H9 (cell line): ENCODE measurements around the gene PLAC9. TPM values are rescaled to one million over a fixed set of nuclear protein-coding genes. Genes with fewer than 3 reads are reported as not detected.
"Not testable (repeated sequence)": the region's sequence is repeated elsewhere in the genome, so short reads cannot be mapped to it uniquely, and the experiment has no call there.

Experiments used
- DNase-seq: peaks from one replicate; pipeline ENCODE4 v3.0.0-alpha.2; 2017
- H2AFZ ChIP-seq: one replicate; pipeline ENCODE4 v1.6.1; 2013; ENCODE audit warnings: mild to moderate bottlenecking, low read length, control low read depth, moderate library complexity
- H2AK5ac ChIP-seq: 2 replicates; pipeline ENCODE4 v1.6.1; 2013; ENCODE audit warnings: low read length, control low read depth, mixed read lengths; ENCODE audit not compliant: insufficient read length
- H2BK120ac ChIP-seq: one replicate; pipeline ENCODE4 v1.6.1; 2013; ENCODE audit warnings: low read depth, mild to moderate bottlenecking, low read length, control low read depth, inconsistent platforms; ENCODE audit not compliant: poor library complexity, severe bottlenecking
- H2BK12ac ChIP-seq: 2 replicates; pipeline ENCODE4 v1.6.1; 2013; ENCODE audit warnings: low read length, control low read depth, mixed read lengths, low read depth; ENCODE audit not compliant: insufficient read length
- H2BK15ac ChIP-seq: 2 replicates; pipeline ENCODE4 v1.6.1; 2013; ENCODE audit warnings: low read depth, low read length, control low read depth
- H2BK20ac ChIP-seq: one replicate; pipeline ENCODE4 v1.6.1; 2013; ENCODE audit warnings: low read depth, mild to moderate bottlenecking, low read length, control low read depth, inconsistent platforms; ENCODE audit not compliant: poor library complexity, severe bottlenecking
- H2BK5ac ChIP-seq: 2 replicates; pipeline ENCODE4 v1.6.1; 2013; ENCODE audit warnings: low read length, control low read depth, mixed read lengths; ENCODE audit not compliant: insufficient read length
- H3K14ac ChIP-seq: 2 replicates; pipeline ENCODE4 v1.6.1; 2013; ENCODE audit warnings: low read length, control low read depth; ENCODE audit not compliant: insufficient read depth
- H3K18ac ChIP-seq: 2 replicates; pipeline ENCODE4 v1.6.1; 2013; ENCODE audit warnings: low read depth, mild to moderate bottlenecking, mixed read lengths, low read length, control low read depth; ENCODE audit not compliant: insufficient read length
- H3K23ac ChIP-seq: 2 replicates; pipeline ENCODE4 v1.6.1; 2013; ENCODE audit warnings: low read length, control low read depth, mixed read lengths, low read depth; ENCODE audit not compliant: insufficient read length
- H3K23me2 ChIP-seq: 2 replicates; pipeline ENCODE4 v1.6.1; 2013; ENCODE audit warnings: low read depth, mild to moderate bottlenecking, mixed read lengths, low read length, control low read depth; ENCODE audit not compliant: insufficient read length, poor library complexity, severe bottlenecking
- H3K27ac ChIP-seq: 2 replicates; pipeline ENCODE4 v1.5.1; 2013; ENCODE audit warnings: low read length, control low read depth, mixed read lengths, low read depth; ENCODE audit not compliant: insufficient read length
- H3K27me3 ChIP-seq: 2 replicates; pipeline ENCODE4 v1.6.1; 2013; ENCODE audit warnings: low read length, control low read depth, inconsistent platforms; ENCODE audit not compliant: insufficient read depth
- H3K4ac ChIP-seq: 2 replicates; pipeline ENCODE4 v1.6.1; 2013; ENCODE audit warnings: low read depth, mild to moderate bottlenecking, control low read depth, inconsistent platforms, low read length, moderate library complexity
- H3K4me1 ChIP-seq: 2 replicates; pipeline ENCODE4 v1.6.1; 2013; ENCODE audit warnings: low read length, control low read depth, inconsistent platforms; ENCODE audit not compliant: insufficient read depth
- H3K4me2 ChIP-seq: 2 replicates; pipeline ENCODE4 v1.6.1; 2013; ENCODE audit warnings: low read length, control low read depth, mixed read lengths; ENCODE audit not compliant: insufficient read length, insufficient read depth
- H3K56ac ChIP-seq: 2 replicates; pipeline ENCODE4 v1.6.1; 2013; ENCODE audit warnings: low read depth, mild to moderate bottlenecking, mixed read lengths, low read length, control low read depth; ENCODE audit not compliant: insufficient read length
- H3K79me1 ChIP-seq: 2 replicates; pipeline ENCODE4 v1.6.1; 2013; ENCODE audit warnings: low read depth, mild to moderate bottlenecking, moderate library complexity, low read length, control low read depth, inconsistent platforms; ENCODE audit not compliant: insufficient read depth, poor library complexity, severe bottlenecking
- H3K79me2 ChIP-seq: 2 replicates; pipeline ENCODE4 v1.6.1; 2013; ENCODE audit warnings: low read length, control low read depth, inconsistent platforms; ENCODE audit not compliant: insufficient read depth
- H3K9ac ChIP-seq: 2 replicates; pipeline ENCODE4 v1.6.1; 2013; ENCODE audit warnings: low read length, control low read depth, mixed read lengths; ENCODE audit not compliant: insufficient read length; ENCODE audit errors: extremely low read depth
- H3K9me3 ChIP-seq: one replicate; pipeline ENCODE4 v1.6.1; 2013; ENCODE audit warnings: low read depth, low read length, inconsistent platforms; ENCODE audit not compliant: control insufficient read depth
- H3T11ph ChIP-seq: one replicate; pipeline ENCODE4 v1.6.1; 2013; ENCODE audit warnings: mild to moderate bottlenecking, low read length, control low read depth, inconsistent platforms
- H4K20me1 ChIP-seq: one replicate; pipeline ENCODE4 v1.6.1; 2013; ENCODE audit not compliant: control insufficient read depth, insufficient read length, insufficient read depth
- H4K5ac ChIP-seq: 2 replicates; pipeline ENCODE4 v1.6.1; 2013; ENCODE audit warnings: low read depth, mild to moderate bottlenecking, mixed read lengths, low read length, control low read depth; ENCODE audit not compliant: insufficient read length
- H4K8ac ChIP-seq: replicated peaks from 2 replicates; pipeline ENCODE4 v1.6.1; 2013; ENCODE audit warnings: low read length, control low read depth, mixed read lengths, low read depth; ENCODE audit not compliant: insufficient read length
- H4K91ac ChIP-seq: 2 replicates; pipeline ENCODE4 v1.6.1; 2013; ENCODE audit warnings: low read depth, mild to moderate bottlenecking, moderate library complexity, mixed read lengths, low read length, control low read depth; ENCODE audit not compliant: insufficient read length
- H3K27ac Mint-ChIP-seq, 3 experiments: 2 replicates in 2 of 3; 3 replicates in 1 of 3; pipeline ENCODE4 v1.8.0; 2020 to 2021; ENCODE audit warnings: mixed read lengths in 3 of 3, mild to moderate bottlenecking in 1 of 3, moderate library complexity in 1 of 3
- H3K27me3 Mint-ChIP-seq: 2 replicates; pipeline ENCODE4 v1.8.0; 2021; ENCODE audit warnings: low read depth, mild to moderate bottlenecking, moderate library complexity, mixed read lengths
- H3K36me3 Mint-ChIP-seq, 3 experiments: 2 replicates in 2 of 3; 3 replicates in 1 of 3; pipeline ENCODE4 v1.8.0; 2020 to 2021; ENCODE audit warnings: low read depth in 3 of 3, mixed read lengths in 3 of 3; ENCODE audit not compliant: insufficient read depth in 1 of 3
- H3K4me1 Mint-ChIP-seq, 2 experiments: 2 replicates each; pipeline ENCODE4 v1.8.0; 2020; ENCODE audit warnings: mixed read lengths in 2 of 2
- H3K4me3 Mint-ChIP-seq, 2 experiments: 2 replicates in 1 of 2; 3 replicates in 1 of 2; pipeline ENCODE4 v1.8.0; 2020 to 2021; ENCODE audit warnings: mild to moderate bottlenecking in 2 of 2, mixed read lengths in 2 of 2, moderate library complexity in 1 of 2
- H3K9me3 Mint-ChIP-seq, 2 experiments: 2 replicates in 1 of 2; 3 replicates in 1 of 2; pipeline ENCODE4 v1.8.0; 2020; ENCODE audit warnings: mild to moderate bottlenecking in 2 of 2, mixed read lengths in 2 of 2, moderate library complexity in 1 of 2
- WGBS: extraction: QIAGEN DNeasy Blood & Tissue Kit; methylation state at CpG from one replicate; pipeline ENCODE4 v1.1.7; 2013; ENCODE audit warnings: missing lambda C conversion rate, low lambda C conversion rate, mixed read lengths; ENCODE audit not compliant: insufficient read length; ENCODE audit errors: extremely low coverage; 5-methylcytosine and 5-hydroxymethylcytosine counted together
- total RNA-seq: library from RNA; stranded (reverse); gene quantifications from 2 replicates; pipeline ENCODE4 v1.2.1, GENCODE V29; 2021
- TF ChIP-seq, protein P1 (sequence below): fragments of 200-600 bp; sonication (generic); conservative IDR thresholded peaks from 3 replicates; pipeline ENCODE4 v1.8.0; 2021; ENCODE audit warnings: antibody characterized with exemption, mild to moderate bottlenecking

Gene PLAC9
- total RNA-seq, 1 experiment from 2014 or later: 4.3 TPM

DNA sequence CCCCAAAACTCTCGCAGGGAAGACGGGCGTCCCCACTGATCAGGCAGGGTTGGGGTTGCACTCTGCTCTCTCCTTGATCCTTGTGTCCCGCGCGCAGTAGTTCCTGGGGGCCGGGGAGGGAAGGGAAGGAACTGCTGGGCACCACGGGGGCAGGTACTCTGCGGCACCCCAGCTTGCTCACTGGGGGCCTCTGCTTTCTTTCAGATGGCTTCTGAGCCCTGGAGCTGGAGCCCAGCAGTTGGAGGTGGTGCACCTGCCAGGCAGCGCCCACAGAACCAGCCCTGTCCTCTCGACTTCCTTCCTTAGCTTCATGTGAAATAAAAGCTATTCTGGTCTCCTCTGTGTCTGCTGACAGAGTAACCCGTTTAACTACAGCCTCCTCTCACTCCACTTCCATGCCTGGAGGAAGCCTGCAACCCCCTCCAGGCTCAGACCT is 12.2 kb downstream of the PLAC9 start:
- Mint-ChIP-seq H3K4me1 (peaks cover 7 to 17% of the 10 kb centered on the region in 2 experiments), H3K4me3 (no peak overlapping the region), H3K36me3 (peaks cover 2 to 8% (median 6%) of the 10 kb centered on the region in 3 experiments; a peak in 5 of 7 replicates), H3K27me3 (peaks cover 9% of the 10 kb centered on the region), H3K27ac (no peak overlapping the region; a peak in 2 of 7 replicates), H3K9me3 (peaks cover 2 to 5% of the 10 kb centered on the region in 2 experiments; a peak in 4 of 5 replicates)
- Histone ChIP-seq H2BK5ac (no peak overlapping the region), H3K4me1 (no peaks in the 10 kb centered on the region), H3K9me3 (no peaks in the 10 kb centered on the region), H3K4me2 (no peak overlapping the region), H2AFZ (no peak overlapping the region), H3K23ac (no peak overlapping the region), H3K27ac (no peak overlapping the region), H3T11ph (no peak overlapping the region), H4K91ac (no peak overlapping the region), H4K5ac (no peak overlapping the region), H4K8ac (no peak overlapping the region), H4K20me1 (no peaks in the 10 kb centered on the region), H2BK12ac (no peak overlapping the region), H2AK5ac (no peak overlapping the region), H2BK20ac (no peak overlapping the region), H3K23me2 (no peaks in the 10 kb centered on the region), H2BK15ac (no peak overlapping the region), H3K27me3 (no peaks in the 10 kb centered on the region), H3K18ac (no peak overlapping the region), H3K79me1 (no peaks in the 10 kb centered on the region), H3K9ac (no peak overlapping the region), H3K4ac (no peak overlapping the region), H3K56ac (no peak overlapping the region), H2BK120ac (no peak overlapping the region), H3K79me2 (no peaks in the 10 kb centered on the region), H3K14ac (no peak overlapping the region)
- DNase-seq: no peak
- TF ChIP-seq, protein P1, sequence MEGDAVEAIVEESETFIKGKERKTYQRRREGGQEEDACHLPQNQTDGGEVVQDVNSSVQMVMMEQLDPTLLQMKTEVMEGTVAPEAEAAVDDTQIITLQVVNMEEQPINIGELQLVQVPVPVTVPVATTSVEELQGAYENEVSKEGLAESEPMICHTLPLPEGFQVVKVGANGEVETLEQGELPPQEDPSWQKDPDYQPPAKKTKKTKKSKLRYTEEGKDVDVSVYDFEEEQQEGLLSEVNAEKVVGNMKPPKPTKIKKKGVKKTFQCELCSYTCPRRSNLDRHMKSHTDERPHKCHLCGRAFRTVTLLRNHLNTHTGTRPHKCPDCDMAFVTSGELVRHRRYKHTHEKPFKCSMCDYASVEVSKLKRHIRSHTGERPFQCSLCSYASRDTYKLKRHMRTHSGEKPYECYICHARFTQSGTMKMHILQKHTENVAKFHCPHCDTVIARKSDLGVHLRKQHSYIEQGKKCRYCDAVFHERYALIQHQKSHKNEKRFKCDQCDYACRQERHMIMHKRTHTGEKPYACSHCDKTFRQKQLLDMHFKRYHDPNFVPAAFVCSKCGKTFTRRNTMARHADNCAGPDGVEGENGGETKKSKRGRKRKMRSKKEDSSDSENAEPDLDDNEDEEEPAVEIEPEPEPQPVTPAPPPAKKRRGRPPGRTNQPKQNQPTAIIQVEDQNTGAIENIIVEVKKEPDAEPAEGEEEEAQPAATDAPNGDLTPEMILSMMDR: no peak
- WGBS: no CpG with 5 or more reads among the region's 12 CpGs

GRCh38 chr10:80145406-80146308 is 13.1 kb downstream of the PLAC9 start:
- not testable (repeated sequence) for H3K4me2 ChIP-seq

More at GRCh38 chr10:80145406-80146308, 13.1 kb downstream of the PLAC9 start:
- H3K79me2 ChIP-seq, H3K4me1 ChIP-seq, H3K18ac ChIP-seq, H2AK5ac ChIP-seq, H3K23ac ChIP-seq, H3K4ac ChIP-seq, H2AFZ ChIP-seq, H4K8ac ChIP-seq, H3K4me3 Mint-ChIP-seq, H3T11ph ChIP-seq, H2BK20ac ChIP-seq, H3K56ac ChIP-seq, H2BK120ac ChIP-seq, H4K91ac ChIP-seq, DNase-seq, H3K27me3 Mint-ChIP-seq, H3K14ac ChIP-seq, H2BK12ac ChIP-seq, H3K27me3 ChIP-seq, H3K9ac ChIP-seq, H3K79me1 ChIP-seq, H3K23me2 ChIP-seq, H3K27ac ChIP-seq, H3K27ac Mint-ChIP-seq, H2BK15ac ChIP-seq, H3K9me3 ChIP-seq, H4K5ac ChIP-seq, H4K20me1 ChIP-seq, H2BK5ac ChIP-seq, H3K9me3 Mint-ChIP-seq: not testable (repeated sequence)
- Mint-ChIP-seq H3K36me3 (peaks cover 5 to 13% (median 8%) of the 10 kb centered on the region in 3 experiments), H3K4me1 (peaks cover 11 to 20% of the 10 kb centered on the region in 2 experiments)
- WGBS: no CpG with 5 or more reads among the region's 11 CpGs
